A549 (cell line): Measurements from ENCODE around the gene MAGED4.

ENCODE experiments used
- BHLHE40 ChIP-seq: IDR thresholded peaks from 2 replicates; pipeline ENCODE4 v1.6.1; 2012; ENCODE audit warnings: low read depth, low read length, inconsistent platforms
- CEBPB ChIP-seq, 2 experiments: fragments of >200 bp in 1 of 2; sonication (Bioruptor Twin) in 1 of 2; formaldehyde crosslinking in 1 of 2; IDR thresholded peaks; 2 replicates each; pipeline ENCODE4 v1.6.1; 2012 to 2016
- CHD2 ChIP-seq: fragments of 150-350 bp; IDR thresholded peaks from 2 replicates; pipeline ENCODE4 v1.6.1; 2014; ENCODE audit warnings: low read length; ENCODE audit not compliant: partially characterized antibody
- CHD4 ChIP-seq: fragments of 200-600 bp; sonication (generic); IDR thresholded peaks from 2 replicates; pipeline ENCODE4 v1.6.1; 2016; ENCODE audit warnings: antibody characterized with exemption, mild to moderate bottlenecking, borderline replicate concordance
- EP300 ChIP-seq, 2 experiments: fragments of >200 bp; sonication (Bioruptor Twin); formaldehyde crosslinking; IDR thresholded peaks; 2 replicates in 1 of 2; 3 replicates in 1 of 2; pipeline ENCODE4 v1.6.1; 2016 to 2017
- JUN ChIP-seq, 2 experiments: fragments of >200 bp; sonication (Bioruptor Twin); formaldehyde crosslinking; IDR thresholded peaks; 2 replicates in 1 of 2; 3 replicates in 1 of 2; pipeline ENCODE4 v1.6.1; 2016 to 2017
- MAFK ChIP-seq: fragments of 450-650 bp; IDR thresholded peaks from 2 replicates; pipeline ENCODE4 v1.6.1; 2014; ENCODE audit not compliant: partially characterized antibody
- MYC ChIP-seq: IDR thresholded peaks from 2 replicates; pipeline ENCODE4 v1.6.1; 2012; ENCODE audit warnings: mild to moderate bottlenecking, inconsistent platforms, low read length, improper control_type of control experiment, borderline replicate concordance
- NFE2L2 ChIP-seq: fragments of 150-350 bp; conservative IDR thresholded peaks from 2 replicates; pipeline ENCODE4 v1.6.1; 2014; ENCODE audit warnings: low read length
- POLR2A ChIP-seq: IDR thresholded peaks from 2 replicates; pipeline ENCODE4 v1.6.1; 2012; ENCODE audit warnings: mild to moderate bottlenecking, low read length
- RAD21 ChIP-seq, 2 experiments: fragments of >200 bp in 1 of 2; sonication (Bioruptor Twin) in 1 of 2; formaldehyde crosslinking in 1 of 2; IDR thresholded peaks in 1 of 2; conservative IDR thresholded peaks in 1 of 2; 2 replicates in 1 of 2; 3 replicates in 1 of 2; pipeline ENCODE4 v1.6.1; 2012 to 2018; ENCODE audit warnings: inconsistent platforms in 1 of 2
- TF ChIP-seq, protein P1 (sequence below): fragments of >200 bp; sonication (Bioruptor Twin); formaldehyde crosslinking; IDR thresholded peaks from 3 replicates; pipeline ENCODE4 v1.5.1; 2016
- TF ChIP-seq, protein P2 (sequence below): IDR thresholded peaks from 2 replicates; pipeline ENCODE4 v1.6.1; 2012
- TF ChIP-seq, protein P3 (sequence below): fragments of 200-600 bp; sonication (generic); IDR thresholded peaks from 2 replicates; pipeline ENCODE4 v1.6.1; 2016; ENCODE audit warnings: antibody characterized with exemption, mild to moderate bottlenecking, moderate library complexity

DNA sequence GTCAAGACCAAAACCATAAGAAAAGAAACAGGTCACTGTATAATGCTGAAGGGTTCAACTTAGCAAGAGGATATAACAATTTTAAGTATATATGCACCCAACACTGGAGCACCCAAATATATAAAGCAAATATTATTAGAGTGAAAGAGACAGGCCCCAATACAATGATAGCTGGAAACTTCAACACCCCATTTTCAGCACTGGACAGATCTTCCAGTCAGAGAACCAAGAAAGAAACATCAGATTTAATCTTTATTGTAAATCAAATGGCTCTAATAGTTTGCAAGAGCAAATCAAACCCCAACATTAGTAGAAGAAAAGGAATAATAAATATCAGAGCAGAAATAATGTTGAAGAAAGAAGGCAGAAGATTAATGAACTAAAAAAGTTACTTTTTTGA, 36.2 kb downstream of the MAGED4 start:
- TF ChIP-seq, protein P1, sequence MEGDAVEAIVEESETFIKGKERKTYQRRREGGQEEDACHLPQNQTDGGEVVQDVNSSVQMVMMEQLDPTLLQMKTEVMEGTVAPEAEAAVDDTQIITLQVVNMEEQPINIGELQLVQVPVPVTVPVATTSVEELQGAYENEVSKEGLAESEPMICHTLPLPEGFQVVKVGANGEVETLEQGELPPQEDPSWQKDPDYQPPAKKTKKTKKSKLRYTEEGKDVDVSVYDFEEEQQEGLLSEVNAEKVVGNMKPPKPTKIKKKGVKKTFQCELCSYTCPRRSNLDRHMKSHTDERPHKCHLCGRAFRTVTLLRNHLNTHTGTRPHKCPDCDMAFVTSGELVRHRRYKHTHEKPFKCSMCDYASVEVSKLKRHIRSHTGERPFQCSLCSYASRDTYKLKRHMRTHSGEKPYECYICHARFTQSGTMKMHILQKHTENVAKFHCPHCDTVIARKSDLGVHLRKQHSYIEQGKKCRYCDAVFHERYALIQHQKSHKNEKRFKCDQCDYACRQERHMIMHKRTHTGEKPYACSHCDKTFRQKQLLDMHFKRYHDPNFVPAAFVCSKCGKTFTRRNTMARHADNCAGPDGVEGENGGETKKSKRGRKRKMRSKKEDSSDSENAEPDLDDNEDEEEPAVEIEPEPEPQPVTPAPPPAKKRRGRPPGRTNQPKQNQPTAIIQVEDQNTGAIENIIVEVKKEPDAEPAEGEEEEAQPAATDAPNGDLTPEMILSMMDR = no peak
- TF ChIP-seq RAD21 (conservative IDR thresholded peaks at IDR 0.05 in 1 of 2, IDR thresholded peaks at IDR 0.05 in 1 of 2) (no peak), JUN (IDR thresholded peaks at IDR 0.05) (no peak), CHD2 (no peak), CEBPB (IDR thresholded peaks at IDR 0.05) (no peak), POLR2A (no peak), EP300 (IDR thresholded peaks at IDR 0.05) (no peak), MAFK (no peak), NFE2L2 (no peak), BHLHE40 (no peak), CHD4 (no peak), MYC (no peak)
- TF ChIP-seq, protein P2, sequence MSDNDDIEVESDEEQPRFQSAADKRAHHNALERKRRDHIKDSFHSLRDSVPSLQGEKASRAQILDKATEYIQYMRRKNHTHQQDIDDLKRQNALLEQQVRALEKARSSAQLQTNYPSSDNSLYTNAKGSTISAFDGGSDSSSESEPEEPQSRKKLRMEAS = no peak
- TF ChIP-seq, protein P3, sequence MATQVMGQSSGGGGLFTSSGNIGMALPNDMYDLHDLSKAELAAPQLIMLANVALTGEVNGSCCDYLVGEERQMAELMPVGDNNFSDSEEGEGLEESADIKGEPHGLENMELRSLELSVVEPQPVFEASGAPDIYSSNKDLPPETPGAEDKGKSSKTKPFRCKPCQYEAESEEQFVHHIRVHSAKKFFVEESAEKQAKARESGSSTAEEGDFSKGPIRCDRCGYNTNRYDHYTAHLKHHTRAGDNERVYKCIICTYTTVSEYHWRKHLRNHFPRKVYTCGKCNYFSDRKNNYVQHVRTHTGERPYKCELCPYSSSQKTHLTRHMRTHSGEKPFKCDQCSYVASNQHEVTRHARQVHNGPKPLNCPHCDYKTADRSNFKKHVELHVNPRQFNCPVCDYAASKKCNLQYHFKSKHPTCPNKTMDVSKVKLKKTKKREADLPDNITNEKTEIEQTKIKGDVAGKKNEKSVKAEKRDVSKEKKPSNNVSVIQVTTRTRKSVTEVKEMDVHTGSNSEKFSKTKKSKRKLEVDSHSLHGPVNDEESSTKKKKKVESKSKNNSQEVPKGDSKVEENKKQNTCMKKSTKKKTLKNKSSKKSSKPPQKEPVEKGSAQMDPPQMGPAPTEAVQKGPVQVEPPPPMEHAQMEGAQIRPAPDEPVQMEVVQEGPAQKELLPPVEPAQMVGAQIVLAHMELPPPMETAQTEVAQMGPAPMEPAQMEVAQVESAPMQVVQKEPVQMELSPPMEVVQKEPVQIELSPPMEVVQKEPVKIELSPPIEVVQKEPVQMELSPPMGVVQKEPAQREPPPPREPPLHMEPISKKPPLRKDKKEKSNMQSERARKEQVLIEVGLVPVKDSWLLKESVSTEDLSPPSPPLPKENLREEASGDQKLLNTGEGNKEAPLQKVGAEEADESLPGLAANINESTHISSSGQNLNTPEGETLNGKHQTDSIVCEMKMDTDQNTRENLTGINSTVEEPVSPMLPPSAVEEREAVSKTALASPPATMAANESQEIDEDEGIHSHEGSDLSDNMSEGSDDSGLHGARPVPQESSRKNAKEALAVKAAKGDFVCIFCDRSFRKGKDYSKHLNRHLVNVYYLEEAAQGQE = peak; percentile 49
